GM12801 (cell line): ENCODE measurements around the gene SOX11.

Experiments used
- CTCF ChIP-seq: IDR thresholded peaks from one replicate; pipeline ENCODE4 v1.5.1; 2011; ENCODE audit warnings: control low read depth; ENCODE audit not compliant: insufficient read length; ENCODE audit errors: extremely low read depth

SOX11 gene

GRCh38 chr2:5672749-5673144 is 19.4 kb upstream of the SOX11 start:
- TF ChIP-seq CTCF, result no peak

DNA sequence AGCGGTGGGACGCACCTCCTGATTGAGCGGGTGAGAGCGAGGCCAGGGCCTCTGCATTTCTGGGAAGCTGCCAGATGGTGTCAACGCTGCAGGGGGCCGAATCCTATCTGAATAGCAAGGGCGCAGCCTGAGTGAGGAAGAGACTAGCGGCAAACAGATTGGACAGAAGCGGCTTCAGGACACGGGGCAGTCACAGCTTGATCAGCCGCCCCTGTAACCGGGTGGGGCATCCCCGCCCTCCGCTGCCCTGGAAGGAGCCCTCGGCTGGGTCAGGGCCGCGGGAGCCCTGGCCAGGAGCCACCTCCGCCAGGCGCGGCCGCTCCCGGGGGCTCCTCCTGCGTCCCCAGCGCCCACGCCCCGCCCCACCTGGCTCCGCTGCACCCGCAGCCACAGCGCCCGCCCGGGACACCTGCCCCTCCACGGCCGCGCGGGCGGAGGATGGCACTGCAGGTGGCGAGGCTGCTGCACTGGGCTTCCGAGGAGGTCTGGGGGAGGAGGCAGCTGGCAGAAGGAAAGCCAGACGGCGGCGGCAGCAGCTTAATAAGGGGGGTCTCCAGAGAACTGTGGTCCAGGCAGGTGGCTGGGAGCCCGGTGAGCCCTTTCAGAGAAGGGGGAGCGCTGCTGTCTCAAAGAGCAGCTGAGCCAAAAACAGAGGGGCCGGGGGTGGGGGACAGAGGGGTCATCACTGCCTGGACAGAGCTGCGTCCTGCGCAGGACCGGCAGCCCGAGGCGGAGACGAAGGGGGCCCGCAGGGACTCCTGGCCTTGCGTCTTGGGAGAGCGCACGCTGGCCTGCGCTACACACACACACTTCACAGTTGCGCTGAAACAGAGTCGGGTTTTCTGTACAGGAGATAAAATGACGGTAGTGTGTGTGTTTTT is 18.8 kb upstream of the SOX11 start:
- TF ChIP-seq CTCF, result no peak

DNA sequence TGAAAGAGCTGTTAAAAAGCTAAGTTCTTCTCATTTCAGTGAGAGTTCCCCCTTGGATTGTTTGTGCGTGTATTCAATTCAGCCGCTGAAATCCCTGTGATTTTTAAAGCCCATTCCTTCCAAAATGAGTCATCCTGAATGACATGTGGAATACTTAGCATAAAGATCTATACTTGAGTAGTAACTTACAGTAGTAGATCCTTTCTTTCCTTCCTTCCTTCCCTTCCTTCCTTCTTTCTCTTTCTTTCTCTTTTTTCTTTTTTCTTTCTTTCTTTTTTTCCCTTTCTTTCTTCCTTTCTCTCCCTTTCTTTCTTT is 18.2 kb upstream of the SOX11 start:
- no peak for TF ChIP-seq CTCF

- TF ChIP-seq CTCF, result no peak
Observed at GRCh38 chr2:5677133-5677532, 15.1 kb upstream of the SOX11 start.

DNA sequence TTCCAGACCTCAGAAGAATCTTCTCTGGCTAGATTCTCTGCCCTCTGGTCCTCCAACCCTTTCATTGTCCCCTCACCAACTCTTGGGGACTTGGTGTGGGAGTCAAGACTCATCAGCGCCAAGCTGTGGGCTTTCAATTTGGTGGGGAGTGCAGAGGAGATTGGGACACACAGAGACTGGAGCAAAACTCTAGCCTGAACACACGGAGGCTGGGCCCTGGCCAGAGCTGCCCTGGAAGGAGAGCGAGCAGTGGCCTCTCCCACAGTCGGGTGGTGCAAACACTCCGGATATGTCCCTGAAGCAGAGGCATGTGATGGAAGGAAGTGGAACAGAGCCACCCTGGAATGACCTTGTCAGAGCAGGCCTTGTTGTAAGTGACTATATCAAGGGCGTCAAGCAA is 8.7 kb upstream of the SOX11 start:
- no peak for TF ChIP-seq CTCF

DNA sequence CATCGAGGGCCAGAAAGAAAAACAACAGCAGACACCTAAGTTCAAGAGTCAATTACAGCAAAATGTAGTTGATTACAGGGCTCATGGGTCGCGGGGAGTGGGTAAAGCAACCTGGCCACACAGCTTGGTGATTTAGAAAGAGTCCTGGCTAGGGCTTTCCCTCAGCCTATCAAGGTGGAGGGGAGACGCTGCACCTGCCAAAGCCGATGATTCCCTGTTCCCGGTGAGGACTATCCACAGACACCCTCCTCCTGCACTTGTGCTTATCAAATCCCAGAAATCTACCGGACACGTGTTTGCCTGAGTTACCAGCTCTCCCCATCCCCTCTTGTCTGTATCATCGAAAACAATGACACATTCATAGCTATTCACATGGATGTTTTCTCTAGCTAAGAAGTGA is 7.0 kb upstream of the SOX11 start:
- no peak for TF ChIP-seq CTCF

GRCh38 chr2:5686068-5686467 is 6.1 kb upstream of the SOX11 start:
- TF ChIP-seq CTCF, result no peak

DNA sequence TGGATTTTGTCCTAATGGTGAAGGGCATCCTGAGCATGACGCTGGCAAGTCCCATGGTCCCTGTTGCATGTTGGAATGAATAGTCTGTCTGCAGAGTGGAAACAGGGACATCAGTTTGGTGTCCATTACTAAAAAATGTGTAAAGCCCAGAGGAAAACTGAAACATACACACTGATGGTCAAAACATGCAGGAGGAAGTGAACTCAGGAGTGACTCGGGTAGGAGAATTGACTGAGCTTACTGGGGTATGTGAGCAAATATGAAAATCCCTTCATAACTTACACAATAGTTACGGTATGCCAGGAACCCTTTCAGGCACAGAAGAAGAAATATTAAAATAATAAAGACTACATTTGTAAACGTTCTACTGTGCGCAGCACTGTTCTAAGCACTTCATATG is 5.6 kb upstream of the SOX11 start:
- no peak for TF ChIP-seq CTCF
